Stimulated activated CD4-positive, alpha-beta T cell treated with anti-CD3 and anti-CD28 coated beads, Interleukin-4, amount 100 ng/mL, for 4 hours (primary cell): Measurements from ENCODE around the gene SBK1.
"Not testable (repeated sequence)": the region's sequence is repeated elsewhere in the genome, so short reads cannot be mapped to it uniquely, and the experiment has no call there.

ENCODE experiments used
- DNase-seq, 2 experiments: peaks; one replicate each; pipeline ENCODE4 v3.0.0-alpha.2; 2020

SBK1 gene

GRCh38 chr16:28291651-28292626 lies at the start of gene SBK1:
TSS of gene SBK1 (plus strand) at chr16:28292525. CDS start at chr16:28317392, 24,867 bp downstream.
- DNase-seq: peak; percentile 80 to 84

- not testable (repeated sequence) for DNase-seq
These were observed 42.8 kb upstream of the SBK1 start for GRCh38 chr16:28249483-28249882.

GRCh38 chr16:28250999-28251398 lies 41.3 kb upstream of the SBK1 start:
- no peak for DNase-seq

GRCh38 chr16:28254158-28254557 lies 38.2 kb upstream of the SBK1 start:
- DNase-seq: no peak

GRCh38 chr16:28255838-28256237 lies 36.5 kb upstream of the SBK1 start:
- DNase-seq: no peak

- no peak for DNase-seq
These were observed 35.1 kb upstream of the SBK1 start for GRCh38 chr16:28257256-28257655.

- no peak for DNase-seq
These were observed 33.8 kb upstream of the SBK1 start for GRCh38 chr16:28258567-28258966.

GRCh38 chr16:28259091-28259780 lies 33.1 kb upstream of the SBK1 start:
- DNase-seq: no peak

- DNase-seq: no peak
These were observed 32.6 kb upstream of the SBK1 start for GRCh38 chr16:28259781-28260150.

GRCh38 chr16:28260193-28260592 lies 32.1 kb upstream of the SBK1 start:
- DNase-seq: no peak

- DNase-seq: no peak
These were observed 30.4 kb upstream of the SBK1 start for GRCh38 chr16:28261942-28262341.

- DNase-seq: no peak
These were observed 29.0 kb upstream of the SBK1 start for GRCh38 chr16:28263305-28263704.

- DNase-seq: no peak
These were observed 27.7 kb upstream of the SBK1 start for GRCh38 chr16:28264656-28265055.

- DNase-seq: no peak
These were observed 26.5 kb upstream of the SBK1 start for GRCh38 chr16:28265822-28266221.

- no peak for DNase-seq
These were observed 25.0 kb upstream of the SBK1 start for GRCh38 chr16:28267356-28267755.

- no peak for DNase-seq
These were observed 18.8 kb upstream of the SBK1 start for GRCh38 chr16:28273511-28273910.

GRCh38 chr16:28274676-28275075 lies 17.6 kb upstream of the SBK1 start:
- no peak for DNase-seq

GRCh38 chr16:28276301-28276700 lies 16.0 kb upstream of the SBK1 start:
- no peak for DNase-seq

GRCh38 chr16:28277537-28278388 lies 14.6 kb upstream of the SBK1 start:
- peak; percentile 74 to 83 for DNase-seq

- DNase-seq: peak in 1 of 2 experiments; percentile 18
These were observed 13.3 kb upstream of the SBK1 start for GRCh38 chr16:28279006-28279405.

- DNase-seq: no peak
These were observed 11.2 kb upstream of the SBK1 start for GRCh38 chr16:28280881-28281836.

- DNase-seq: no peak
These were observed 10.3 kb upstream of the SBK1 start for GRCh38 chr16:28282045-28282444.
